ENCODE measurements around the gene SCAMP4. TPM values are rescaled to one million over a fixed set of nuclear protein-coding genes. Genes with fewer than 3 reads are reported as not detected.

The SCAMP4 gene
- total and polyA plus RNA-seq, 2 of the 13 experiments (the other 11 are each of a cell fraction or from before 2014, with no cell fraction given), result 10.7 to 13.7 TPM

DNA sequence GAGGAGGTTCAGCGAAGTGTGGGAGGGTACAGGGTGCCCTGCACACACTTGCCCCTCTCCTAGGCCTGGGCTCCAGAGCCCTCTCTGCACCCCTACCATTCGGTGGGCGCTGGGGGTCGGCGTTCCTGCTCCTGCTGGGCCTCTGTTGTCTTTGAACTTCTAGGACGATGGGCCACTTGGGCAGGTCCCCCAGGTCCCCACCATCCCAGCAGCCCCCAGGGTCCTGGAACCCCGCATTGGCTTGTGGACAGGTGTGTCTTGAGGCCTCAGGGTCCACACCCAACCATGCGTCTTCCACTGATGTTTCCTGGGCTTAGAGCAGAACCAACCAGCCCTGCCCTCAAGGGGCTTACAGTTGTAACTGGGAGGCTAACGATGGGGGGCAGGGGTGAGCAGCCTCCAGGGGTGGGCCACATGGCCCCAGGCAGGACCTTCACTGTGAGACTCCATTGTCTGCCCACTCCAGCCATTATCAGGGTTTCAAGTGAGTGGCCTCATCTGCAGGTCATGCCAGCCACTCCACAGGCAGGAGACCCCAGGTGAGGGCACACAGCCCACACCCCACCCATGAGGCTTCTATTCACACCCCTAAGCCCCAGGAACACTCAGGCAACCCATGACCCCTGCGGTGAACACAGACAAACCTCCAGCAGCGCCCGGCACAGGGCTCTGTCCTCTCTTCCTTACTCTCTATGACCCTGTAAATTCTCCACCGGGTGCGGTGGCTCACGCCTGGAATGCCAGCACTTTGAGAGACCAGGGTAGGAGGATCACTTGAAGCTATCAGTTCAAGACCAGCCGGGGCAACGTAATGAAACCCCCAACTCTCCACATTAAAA is 39.8 kb upstream of the SCAMP4 start (continued):
- TF ChIP-seq HHEX (CRISPR knock-in tag; IDR thresholded peaks at IDR 0.05) (no peak), ZNF839 (CRISPR knock-in tag; IDR thresholded peaks at IDR 0.05; ENCODE audit: borderline replicate concordance) (no peak), MBNL3 (CRISPR knock-in tag; conservative IDR thresholded peaks at IDR 0.05) (no peak), KDM5A (IDR thresholded peaks at IDR 0.05; ENCODE audit: borderline replicate concordance, low read length) (no peak), ZNF343 (CRISPR knock-in tag; IDR thresholded peaks at IDR 0.05) (no peak), ATF7 (IDR thresholded peaks at IDR 0.05) (no peak), ATF7 (CRISPR knock-in tag; IDR thresholded peaks at IDR 0.05) (no peak), XRCC5 (optimal IDR thresholded peaks at IDR 0.05; ENCODE audit: low read length) (no peak), ZNF256 (CRISPR knock-in tag; conservative IDR thresholded peaks at IDR 0.05) (no peak), ZNF235 (CRISPR knock-in tag; IDR thresholded peaks at IDR 0.05; ENCODE audit: borderline replicate concordance) (no peak), PTBP1 (IDR thresholded peaks at IDR 0.05; ENCODE audit: low read depth, low read length, poor library complexity, severe bottlenecking) (no peak), ZNF841 (CRISPR knock-in tag; IDR thresholded peaks at IDR 0.05; ENCODE audit: borderline replicate concordance) (no peak), ATAD3A (CRISPR knock-in tag; IDR thresholded peaks at IDR 0.05) (no peak), SPEN (CRISPR knock-in tag; IDR thresholded peaks at IDR 0.05; ENCODE audit: low read depth) (0 out of 2 replicates have a peak, but pooled peaks have one; percentile 27)
- TF ChIP-seq, protein P1, sequence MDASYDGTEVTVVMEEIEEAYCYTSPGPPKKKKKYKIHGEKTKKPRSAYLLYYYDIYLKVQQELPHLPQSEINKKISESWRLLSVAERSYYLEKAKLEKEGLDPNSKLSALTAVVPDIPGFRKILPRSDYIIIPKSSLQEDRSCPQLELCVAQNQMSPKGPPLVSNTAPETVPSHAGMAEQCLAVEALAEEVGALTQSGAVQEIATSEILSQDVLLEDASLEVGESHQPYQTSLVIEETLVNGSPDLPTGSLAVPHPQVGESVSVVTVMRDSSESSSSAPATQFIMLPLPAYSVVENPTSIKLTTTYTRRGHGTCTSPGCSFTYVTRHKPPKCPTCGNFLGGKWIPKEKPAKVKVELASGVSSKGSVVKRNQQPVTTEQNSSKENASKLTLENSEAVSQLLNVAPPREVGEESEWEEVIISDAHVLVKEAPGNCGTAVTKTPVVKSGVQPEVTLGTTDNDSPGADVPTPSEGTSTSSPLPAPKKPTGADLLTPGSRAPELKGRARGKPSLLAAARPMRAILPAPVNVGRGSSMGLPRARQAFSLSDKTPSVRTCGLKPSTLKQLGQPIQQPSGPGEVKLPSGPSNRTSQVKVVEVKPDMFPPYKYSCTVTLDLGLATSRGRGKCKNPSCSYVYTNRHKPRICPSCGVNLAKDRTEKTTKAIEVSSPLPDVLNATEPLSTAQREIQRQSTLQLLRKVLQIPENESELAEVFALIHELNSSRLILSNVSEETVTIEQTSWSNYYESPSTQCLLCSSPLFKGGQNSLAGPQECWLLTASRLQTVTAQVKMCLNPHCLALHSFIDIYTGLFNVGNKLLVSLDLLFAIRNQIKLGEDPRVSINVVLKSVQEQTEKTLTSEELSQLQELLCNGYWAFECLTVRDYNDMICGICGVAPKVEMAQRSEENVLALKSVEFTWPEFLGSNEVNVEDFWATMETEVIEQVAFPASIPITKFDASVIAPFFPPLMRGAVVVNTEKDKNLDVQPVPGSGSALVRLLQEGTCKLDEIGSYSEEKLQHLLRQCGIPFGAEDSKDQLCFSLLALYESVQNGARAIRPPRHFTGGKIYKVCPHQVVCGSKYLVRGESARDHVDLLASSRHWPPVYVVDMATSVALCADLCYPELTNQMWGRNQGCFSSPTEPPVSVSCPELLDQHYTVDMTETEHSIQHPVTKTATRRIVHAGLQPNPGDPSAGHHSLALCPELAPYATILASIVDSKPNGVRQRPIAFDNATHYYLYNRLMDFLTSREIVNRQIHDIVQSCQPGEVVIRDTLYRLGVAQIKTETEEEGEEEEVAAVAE (CRISPR knock-in tag; IDR thresholded peaks at IDR 0.05; ENCODE audit: borderline replicate concordance), result no peak
- TF ChIP-seq, protein P2, sequence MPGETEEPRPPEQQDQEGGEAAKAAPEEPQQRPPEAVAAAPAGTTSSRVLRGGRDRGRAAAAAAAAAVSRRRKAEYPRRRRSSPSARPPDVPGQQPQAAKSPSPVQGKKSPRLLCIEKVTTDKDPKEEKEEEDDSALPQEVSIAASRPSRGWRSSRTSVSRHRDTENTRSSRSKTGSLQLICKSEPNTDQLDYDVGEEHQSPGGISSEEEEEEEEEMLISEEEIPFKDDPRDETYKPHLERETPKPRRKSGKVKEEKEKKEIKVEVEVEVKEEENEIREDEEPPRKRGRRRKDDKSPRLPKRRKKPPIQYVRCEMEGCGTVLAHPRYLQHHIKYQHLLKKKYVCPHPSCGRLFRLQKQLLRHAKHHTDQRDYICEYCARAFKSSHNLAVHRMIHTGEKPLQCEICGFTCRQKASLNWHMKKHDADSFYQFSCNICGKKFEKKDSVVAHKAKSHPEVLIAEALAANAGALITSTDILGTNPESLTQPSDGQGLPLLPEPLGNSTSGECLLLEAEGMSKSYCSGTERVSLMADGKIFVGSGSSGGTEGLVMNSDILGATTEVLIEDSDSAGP (CRISPR knock-in tag; IDR thresholded peaks at IDR 0.05; ENCODE audit: borderline replicate concordance), result no peak
- TF ChIP-seq, protein P3, sequence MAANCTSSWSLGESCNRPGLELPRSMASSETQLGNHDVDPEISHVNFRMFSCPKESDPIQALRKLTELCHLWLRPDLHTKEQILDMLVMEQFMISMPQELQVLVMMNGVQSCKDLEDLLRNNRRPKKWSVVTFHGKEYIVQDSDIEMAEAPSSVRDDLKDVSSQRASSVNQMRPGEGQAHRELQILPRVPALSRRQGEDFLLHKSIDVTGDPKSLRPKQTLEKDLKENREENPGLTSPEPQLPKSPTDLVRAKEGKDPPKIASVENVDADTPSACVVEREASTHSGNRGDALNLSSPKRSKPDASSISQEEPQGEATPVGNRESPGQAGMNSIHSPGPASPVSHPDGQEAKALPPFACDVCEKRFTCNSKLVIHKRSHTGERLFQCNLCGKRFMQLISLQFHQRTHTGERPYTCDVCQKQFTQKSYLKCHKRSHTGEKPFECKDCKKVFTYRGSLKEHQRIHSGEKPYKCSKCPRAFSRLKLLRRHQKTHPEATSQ (CRISPR knock-in tag; IDR thresholded peaks at IDR 0.05; ENCODE audit: borderline replicate concordance), result no peak

Measured in HepG2 (cell line).